Panc1 (cell line): Measurements from ENCODE around the gene OR6B1. TPM values are rescaled to one million over a fixed set of nuclear protein-coding genes. Genes with fewer than 3 reads are reported as not detected.

Experiments used
- ATAC-seq: fragments of 200-7000 bp; cut with Tn5 transposase; 2 replicates; pipeline ENCODE4 v1.9.1; 2020; ENCODE audit warnings: mild to moderate bottlenecking, moderate library complexity
- BruUV-seq: library from RNA; stranded (reverse); fragments of 400-500 nt; replicated peaks from 2 replicates; lab custom pipeline; 2021; lab: Mats Ljungman, UMichigan
- CTCF ChIA-PET: fragments of 300-600 bp; sonication (Branson Sonifier 250); formaldehyde crosslinking; loops from one replicate; lab custom pipeline; 2022; ENCODE audit warnings: antibody characterized with exemption; lab: Charles Lee
- POLR2A ChIA-PET: fragments of 300-600 bp; sonication (Branson Sonifier 250); formaldehyde crosslinking; loops from one replicate; lab custom pipeline; 2022; ENCODE audit warnings: antibody characterized with exemption; lab: Charles Lee
- DNase-seq: peaks from one replicate; pipeline ENCODE4 v3.0.0-alpha.2; 2010; ENCODE audit warnings: low read depth, low spot score
- H3K27ac ChIP-seq: 2 replicates; pipeline ENCODE4 v1.5.1; 2011; ENCODE audit warnings: mild to moderate bottlenecking, low read length, inconsistent platforms
- H3K27me3 ChIP-seq: fragments of 200-500 bp; sonication (Bioruptor generic); 2 replicates; pipeline ENCODE4 v1.6.0; 2014; ENCODE audit warnings: low read length, inconsistent platforms; ENCODE audit not compliant: control insufficient read depth, insufficient read depth
- H3K36me3 ChIP-seq: fragments of 200-500 bp; sonication (Bioruptor generic); 2 replicates; pipeline ENCODE4 v1.5.1; 2014; ENCODE audit warnings: inconsistent platforms, mild to moderate bottlenecking, low read length, moderate library complexity; ENCODE audit not compliant: control insufficient read depth, insufficient read depth
- H3K4me1 ChIP-seq: 2 replicates; pipeline ENCODE4 v1.5.1; 2011; ENCODE audit warnings: inconsistent platforms, mild to moderate bottlenecking, low read length, moderate library complexity; ENCODE audit not compliant: control insufficient read depth, insufficient read depth
- H3K4me3 ChIP-seq, 2 experiments: 2 replicates each; pipeline ENCODE4 v1.5.1; 2011 to 2012; ENCODE audit warnings: low read depth in 2 of 2, low read length in 2 of 2, mild to moderate bottlenecking in 2 of 2, inconsistent platforms in 1 of 2, moderate library complexity in 1 of 2
- H3K9me3 ChIP-seq: fragments of 200-500 bp; sonication (Bioruptor generic); 2 replicates; pipeline ENCODE4 v1.5.1; 2014; ENCODE audit warnings: low read depth, mild to moderate bottlenecking, inconsistent platforms, low read length, moderate library complexity; ENCODE audit not compliant: control insufficient read depth, insufficient read depth
- CTCF ChIP-seq: fragments of 450-650 bp; IDR thresholded peaks from 2 replicates; pipeline ENCODE4 v1.5.1; 2017; ENCODE audit warnings: mild to moderate bottlenecking
- POLR2AphosphoS5 ChIP-seq: IDR thresholded peaks from 2 replicates; pipeline ENCODE4 v1.6.1; 2012; ENCODE audit warnings: mild to moderate bottlenecking, low read depth, low read length, moderate library complexity
- REST ChIP-seq, 2 experiments: IDR thresholded peaks; 2 replicates each; pipeline ENCODE4 v1.6.1; 2011 to 2012; ENCODE audit warnings: low read depth in 2 of 2, control low read depth in 1 of 2, low read length in 1 of 2, mild to moderate bottlenecking in 1 of 2, moderate library complexity in 1 of 2; ENCODE audit not compliant: insufficient read depth in 1 of 2
- SIN3A ChIP-seq: IDR thresholded peaks from 2 replicates; pipeline ENCODE4 v1.6.1; 2012; ENCODE audit warnings: low read depth, mild to moderate bottlenecking, low read length, moderate library complexity, borderline replicate concordance; ENCODE audit not compliant: insufficient read depth
- TCF7L2 ChIP-seq: IDR thresholded peaks from 2 replicates; pipeline ENCODE4 v1.6.1; 2011; ENCODE audit warnings: mild to moderate bottlenecking, low read depth, low read length, inconsistent platforms
- in situ Hi-C: cut with HindIII; loops from 2 replicates; pipeline ENCODE4 v1.10.0; 2016; ENCODE audit warnings: low sequenced_read_pairs, low pct_unique_long_range_greater_than_20kb
- intact Hi-C: fragments of 100-400 bp; cut with micrococcal nuclease; formaldehyde crosslinking; loops from one replicate; pipeline ENCODE4 v1.10.0; 2022; ENCODE audit not compliant: unreplicated experiment
- total RNA-seq: library from RNA; stranded (reverse); gene quantifications from one replicate; pipeline ENCODE4 v1.2.1, GENCODE V29; 2021; ENCODE audit not compliant: unreplicated experiment

Gene OR6B1
- total RNA-seq, 1 experiment from 2014 or later: not detected

GRCh38 chr7:144037414-144038035 is 37.4 kb downstream of the OR6B1 start:
- in situ Hi-C loops (no loop called here), intact Hi-C loops (no loop called here)
- Histone ChIP-seq H3K4me3 (no peak overlapping the region), H3K27ac (no peak overlapping the region), H3K27me3 (no peaks in the 10 kb centered on the region; the same call in 1 of the 2 replicates), H3K4me1 (no peaks in the 10 kb centered on the region), H3K9me3 (no peaks in the 10 kb centered on the region), H3K36me3 (no peaks in the 10 kb centered on the region)
- CTCF ChIA-PET: no interaction called here
- POLR2A ChIA-PET: interaction anchor here (0.6 kb wide), 1 partner anchor 344 kb away, joined by 4 read pairs; no protein-coding TSS in a partner anchor
- DNase-seq (no peak), ATAC-seq (no peak)
- no TSS peak for BruUV-seq
- TF ChIP-seq POLR2AphosphoS5 (no peak), CTCF (no peak), SIN3A (no peak), TCF7L2 (no peak), REST (IDR thresholded peaks at IDR 0.05; ENCODE audit: insufficient read depth in 1 of 2, low read depth in 2 of 2, low read length in 1 of 2) (no peak)

- CTCF ChIA-PET: interaction anchor here (0.6 kb wide), 1 partner anchor 17 kb away, joined by 3 read pairs; no protein-coding TSS in a partner anchor
- no TSS peak for BruUV-seq
- in situ Hi-C loops: no loop called here
Observed at GRCh38 chr7:144038887-144039286, 38.8 kb downstream of the OR6B1 start.

More at GRCh38 chr7:144038887-144039286, 38.8 kb downstream of the OR6B1 start:
- no peaks in the 10 kb centered on the region for H3K9me3 ChIP-seq
- intact Hi-C loops: no loop called here
- H3K36me3 ChIP-seq: no peaks in the 10 kb centered on the region
- H3K4me1 ChIP-seq: no peaks in the 10 kb centered on the region
- TF ChIP-seq TCF7L2 (no peak), CTCF (no peak), SIN3A (no peak), REST (IDR thresholded peaks at IDR 0.05; ENCODE audit: insufficient read depth in 1 of 2, low read depth in 2 of 2, low read length in 1 of 2) (no peak), POLR2AphosphoS5 (no peak)
- no peak overlapping the region for H3K27ac ChIP-seq
- H3K4me3 ChIP-seq: no peak overlapping the region
- H3K27me3 ChIP-seq: no peaks in the 10 kb centered on the region
- ATAC-seq (no peak), DNase-seq (no peak)
- POLR2A ChIA-PET: no interaction called here
